SIG-M5 (cell line): ENCODE measurements around the gene TSFM.

Source experiments
- DNase-seq: peaks from one replicate; lab custom pipeline; 2025; lab: John Stamatoyannopoulos, UW

TSFM gene

DNA sequence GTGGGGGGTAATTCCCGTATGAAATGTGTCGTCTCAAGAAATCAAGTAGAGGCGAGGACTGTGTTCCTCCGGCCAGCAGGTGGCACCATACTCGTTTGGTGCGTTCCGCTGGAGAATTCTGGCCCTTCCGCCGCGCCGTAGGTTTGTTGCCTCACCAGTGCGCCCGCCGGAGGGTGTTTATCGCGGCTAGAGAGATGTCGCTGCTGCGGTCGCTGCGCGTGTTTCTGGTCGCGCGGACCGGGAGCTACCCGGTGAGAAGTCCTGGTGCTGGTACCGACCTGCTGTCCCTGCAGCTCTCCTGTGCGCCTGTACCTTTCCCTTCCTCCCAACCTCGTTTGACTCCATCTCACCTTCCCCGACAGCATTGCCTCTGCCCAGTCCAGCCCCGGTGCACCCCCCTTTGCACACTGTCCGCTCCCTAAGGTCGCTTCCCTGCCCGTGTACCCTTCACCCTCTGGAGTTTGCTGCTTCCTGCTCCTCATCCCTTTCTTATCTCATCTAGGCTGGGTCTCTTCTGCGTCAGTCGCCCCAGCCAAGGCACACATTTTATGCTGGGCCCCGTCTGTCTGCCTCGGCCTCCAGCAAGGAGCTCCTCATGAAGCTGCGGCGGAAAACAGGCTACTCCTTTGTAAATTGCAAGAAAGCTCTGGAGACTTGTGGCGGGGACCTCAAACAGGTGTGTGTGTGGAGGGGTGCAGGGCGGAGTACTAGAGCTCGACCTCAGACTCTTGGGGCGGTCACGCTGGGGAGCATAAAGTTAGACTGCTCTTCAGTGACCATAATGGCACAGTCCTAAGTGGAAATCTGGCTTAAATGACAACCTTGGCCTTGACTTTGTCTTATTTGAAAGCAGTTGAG lies at the start of gene TSFM:
TSFM (plus strand) TSS at position 180 of the 858 bp plus-strand sequence; CDS start at position 195, 15 bp downstream.
- DNase-seq, result peak; percentile 54

DNA sequence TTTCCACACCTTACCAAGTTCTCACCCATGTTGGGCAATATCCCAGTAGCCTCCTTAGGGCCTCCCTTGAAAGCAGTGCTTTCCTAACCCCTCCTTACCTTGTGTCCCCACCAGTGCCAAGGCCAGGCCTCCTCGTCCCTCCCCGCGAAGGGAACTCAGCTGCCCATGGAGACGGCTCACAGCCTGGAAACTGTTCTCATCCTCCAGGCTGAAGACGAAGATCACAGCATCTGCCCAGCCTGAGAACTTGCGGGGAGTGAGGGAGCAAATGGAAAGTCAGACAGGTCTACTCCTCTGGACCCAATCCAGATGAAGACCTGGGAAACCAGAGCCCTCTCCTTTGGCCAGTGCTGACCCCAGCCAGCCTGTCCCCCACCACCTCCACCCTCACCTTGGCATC lies 48.7 kb upstream of the TSFM start:
- DNase-seq, result no peak

DNA sequence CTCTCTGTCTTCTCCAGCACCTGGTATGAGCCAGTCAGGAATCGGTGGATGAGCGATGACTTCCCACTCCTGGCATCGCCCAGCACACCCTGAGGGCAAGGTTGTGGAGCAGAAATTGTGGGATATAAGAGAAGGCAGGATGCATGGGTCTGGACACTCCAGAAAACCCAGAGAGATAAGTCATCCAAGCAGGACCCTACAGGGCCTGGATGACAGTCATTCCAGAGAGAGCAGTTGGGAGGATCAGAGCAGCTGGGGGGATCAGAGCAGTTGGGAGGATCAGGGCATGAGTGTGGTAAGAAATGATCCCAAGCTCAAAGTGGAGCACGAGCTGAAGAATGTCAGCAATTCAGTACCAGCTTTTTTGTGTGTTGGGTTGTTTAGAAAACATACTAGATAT lies 48.0 kb upstream of the TSFM start:
- no peak for DNase-seq

DNA sequence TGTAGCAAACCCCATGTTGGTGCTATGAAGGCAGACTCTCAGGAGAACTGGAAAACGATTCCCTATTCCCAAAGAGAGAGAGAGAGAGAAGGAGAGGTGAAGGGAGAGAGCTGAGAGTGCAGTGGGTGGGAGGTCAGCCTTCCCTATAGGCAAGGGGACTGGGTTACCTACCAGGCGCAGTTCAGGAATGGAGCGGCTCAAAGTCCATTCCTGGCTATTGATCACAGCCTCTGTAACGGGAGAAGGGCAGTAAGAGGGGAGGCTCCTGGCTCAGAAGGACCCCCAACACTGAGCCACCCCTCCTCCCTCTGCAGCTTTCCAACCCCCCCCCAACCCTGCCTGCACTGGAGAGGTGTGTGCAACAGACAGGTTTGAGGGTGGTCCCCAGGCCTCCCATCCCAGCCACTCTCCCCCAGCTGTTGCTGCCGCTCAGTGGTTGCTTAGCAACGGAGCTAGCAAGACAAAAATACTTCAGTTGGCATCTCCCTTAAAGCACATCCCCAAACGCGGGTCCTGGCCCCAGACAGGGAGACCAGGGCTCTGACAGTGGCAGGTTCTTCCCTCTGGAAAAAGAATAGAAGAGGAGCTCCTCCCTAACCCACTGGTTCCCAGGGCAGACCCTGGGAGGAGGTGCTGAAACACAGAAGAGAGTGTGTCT lies 47.3 kb upstream of the TSFM start:
- DNase-seq, result no peak

DNA sequence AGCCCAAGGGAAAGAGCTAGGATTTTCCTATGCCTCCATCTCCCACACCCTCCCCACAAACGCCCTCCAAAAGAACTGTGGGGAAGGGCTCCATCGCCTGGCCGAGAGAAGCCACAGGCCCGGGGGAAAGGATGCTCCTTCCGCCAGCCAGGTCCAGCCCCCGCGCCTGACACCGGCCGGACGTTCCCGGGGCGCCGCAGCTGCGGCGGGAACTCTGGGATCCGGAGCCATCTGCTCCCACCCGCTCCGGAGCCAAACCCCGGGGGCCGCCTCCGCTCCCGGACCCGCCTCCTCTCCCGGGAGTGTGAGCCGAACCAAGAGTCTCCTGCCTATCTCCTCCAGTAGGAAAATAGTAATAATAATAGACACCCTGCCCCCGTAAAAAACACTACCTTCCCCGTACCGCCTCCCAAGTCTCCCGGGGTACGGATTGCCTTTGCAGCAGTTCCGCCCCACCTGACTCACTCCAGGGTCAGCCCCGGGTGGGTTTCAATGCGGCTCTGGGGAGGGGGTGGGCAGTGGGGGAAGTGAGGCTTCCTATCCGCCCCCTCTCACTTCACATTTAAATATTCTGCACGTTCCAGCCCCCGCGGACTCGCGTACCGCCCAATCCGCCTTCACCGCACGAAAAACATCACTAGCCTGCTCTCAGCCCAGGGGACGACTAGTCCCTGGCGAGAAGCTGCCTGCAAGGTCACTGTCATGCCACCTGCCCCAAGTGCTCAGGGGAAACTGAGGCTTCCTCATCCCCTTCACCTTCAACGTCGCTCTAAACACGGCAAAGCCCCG lies 46.4 kb upstream of the TSFM start:
- DNase-seq, result no peak

DNA sequence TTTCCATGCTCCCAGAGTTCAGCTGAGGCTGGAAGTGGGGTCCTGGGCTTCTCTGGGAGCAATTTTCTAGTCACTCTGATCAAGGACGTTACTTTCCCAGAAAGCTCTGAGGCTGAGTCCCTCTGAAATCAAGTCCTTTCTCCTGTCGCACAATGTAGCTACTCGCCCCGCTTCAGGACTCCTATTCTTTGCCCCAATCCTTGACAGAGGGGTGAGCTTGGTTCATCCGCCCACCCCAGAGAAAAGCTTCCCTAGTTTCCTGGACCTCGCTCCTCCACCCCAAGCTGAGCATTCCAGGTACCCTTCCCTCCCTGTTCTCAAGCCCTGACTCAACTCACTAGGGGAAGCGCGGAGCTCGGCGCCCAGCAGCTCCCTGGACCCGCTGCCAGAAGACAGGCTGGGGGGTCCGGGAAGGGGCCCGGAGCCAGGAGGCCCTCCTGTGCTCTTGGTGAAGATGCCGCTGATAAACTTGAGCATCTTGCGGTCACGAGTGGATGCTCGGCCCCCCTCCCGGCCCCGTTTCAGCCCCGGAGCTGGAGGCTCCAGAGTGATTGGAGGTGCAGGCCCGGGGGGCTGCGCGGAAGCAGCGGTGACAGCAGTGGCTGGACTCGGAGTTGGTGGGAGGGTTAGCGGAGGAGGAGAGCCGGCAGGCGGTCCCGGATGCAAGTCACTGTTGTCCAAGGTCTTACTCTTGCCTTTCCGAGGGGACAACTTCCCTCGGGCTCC lies 45.7 kb upstream of the TSFM start:
- DNase-seq, result no peak

DNA sequence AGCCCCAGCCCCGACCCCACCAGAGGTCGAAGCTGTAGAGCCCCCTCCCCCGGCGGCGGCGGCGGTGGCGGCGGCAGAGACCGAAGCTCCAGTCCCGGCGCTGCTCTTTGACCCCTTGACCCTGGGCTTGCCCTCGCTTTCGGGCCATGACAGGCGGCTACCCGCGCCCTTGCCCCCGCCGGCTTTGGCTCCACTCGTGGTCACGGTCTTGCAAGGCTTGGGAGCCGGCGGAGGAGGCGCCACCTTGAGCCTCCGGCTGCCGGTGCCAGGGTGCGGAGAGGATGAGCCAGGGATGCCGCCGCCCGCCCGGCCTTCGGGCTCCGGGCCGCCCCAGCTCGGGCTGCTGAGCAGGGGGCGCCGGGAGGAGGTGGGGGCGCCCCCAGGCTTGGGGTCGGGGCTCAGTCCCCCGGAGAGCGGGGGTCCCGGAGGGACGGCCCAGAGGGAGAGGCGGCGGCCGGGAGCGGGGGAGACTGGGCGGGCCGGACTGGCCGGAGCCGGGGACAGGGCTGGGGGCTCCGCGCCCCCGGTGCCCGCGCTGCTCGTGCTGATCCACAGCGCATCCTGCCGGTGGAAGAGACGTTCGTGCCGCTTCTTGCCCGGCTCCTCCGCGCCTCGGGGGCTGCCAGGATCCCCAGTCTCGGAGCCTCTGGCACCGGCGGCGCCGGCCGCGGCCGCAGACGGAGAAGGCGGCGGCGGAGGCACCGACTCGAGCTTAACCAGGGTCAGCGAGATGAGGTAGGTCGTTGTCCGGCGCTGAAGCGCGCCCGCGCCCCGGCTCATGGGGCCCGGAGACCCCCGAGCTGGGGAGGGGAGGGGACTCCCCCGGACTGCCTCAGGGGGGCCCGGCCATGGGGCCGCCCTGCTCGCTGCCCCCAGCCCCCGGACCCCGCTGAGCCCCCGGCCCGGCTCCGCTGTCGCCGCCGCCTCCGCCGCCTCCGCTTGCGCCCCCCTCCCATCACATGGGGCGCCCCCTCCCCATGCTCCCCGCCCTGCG lies 44.8 kb upstream of the TSFM start:
- DNase-seq, result no peak

DNA sequence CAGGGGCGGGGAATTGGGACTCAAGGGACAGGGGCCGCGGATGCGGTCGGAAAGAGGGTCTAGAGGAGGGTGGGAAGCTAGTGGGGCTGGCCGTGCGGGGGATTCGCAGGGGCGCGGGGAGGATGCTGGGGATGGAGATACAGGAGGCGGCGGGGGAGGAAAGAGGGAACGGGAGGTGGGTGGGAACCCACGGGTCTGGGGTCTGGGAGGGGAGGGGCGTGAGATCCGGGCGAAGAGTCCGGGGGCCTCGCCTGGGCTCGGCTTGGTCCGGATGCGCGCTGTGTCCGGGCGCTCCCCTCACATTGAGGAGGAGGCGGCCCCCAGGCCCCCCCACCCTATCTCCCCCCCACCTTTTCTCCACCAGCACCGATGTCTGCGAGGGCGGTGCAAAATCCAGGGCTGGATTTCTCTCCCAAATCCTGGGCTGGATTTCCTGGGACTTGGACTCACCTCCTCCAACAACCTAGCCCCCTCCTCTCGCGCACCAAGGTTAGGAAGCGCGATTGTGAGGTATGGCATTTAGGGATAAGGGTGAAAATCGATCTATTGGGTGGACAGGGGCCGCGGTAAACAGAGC lies 43.8 kb upstream of the TSFM start, which contains the start of gene AGAP2:
AGAP2 (minus strand) TSS at position 82 of the 577 bp plus-strand sequence. CDS start 496 bp downstream, outside the sequence.
- no peak for DNase-seq

DNA sequence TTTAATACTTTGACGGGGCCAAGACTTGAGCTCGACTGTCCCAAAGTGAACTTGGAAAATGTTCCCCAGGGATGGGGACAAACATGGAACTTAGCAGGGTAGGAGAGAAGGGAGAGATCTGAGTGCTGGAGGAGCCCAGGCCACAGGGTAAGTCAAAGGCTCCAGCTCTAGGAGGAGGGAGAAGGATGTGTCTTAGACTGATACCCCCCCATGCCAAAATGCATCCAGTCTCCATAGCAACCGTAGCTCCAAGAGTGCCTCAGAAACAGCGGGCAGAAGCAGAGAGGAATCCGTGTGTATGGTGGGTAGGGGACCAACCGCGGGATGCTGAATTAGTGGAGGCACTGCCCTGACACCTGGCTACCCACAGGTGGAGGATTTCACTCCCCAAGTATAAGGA lies 43.2 kb upstream of the TSFM start:
- DNase-seq, result no peak

DNA sequence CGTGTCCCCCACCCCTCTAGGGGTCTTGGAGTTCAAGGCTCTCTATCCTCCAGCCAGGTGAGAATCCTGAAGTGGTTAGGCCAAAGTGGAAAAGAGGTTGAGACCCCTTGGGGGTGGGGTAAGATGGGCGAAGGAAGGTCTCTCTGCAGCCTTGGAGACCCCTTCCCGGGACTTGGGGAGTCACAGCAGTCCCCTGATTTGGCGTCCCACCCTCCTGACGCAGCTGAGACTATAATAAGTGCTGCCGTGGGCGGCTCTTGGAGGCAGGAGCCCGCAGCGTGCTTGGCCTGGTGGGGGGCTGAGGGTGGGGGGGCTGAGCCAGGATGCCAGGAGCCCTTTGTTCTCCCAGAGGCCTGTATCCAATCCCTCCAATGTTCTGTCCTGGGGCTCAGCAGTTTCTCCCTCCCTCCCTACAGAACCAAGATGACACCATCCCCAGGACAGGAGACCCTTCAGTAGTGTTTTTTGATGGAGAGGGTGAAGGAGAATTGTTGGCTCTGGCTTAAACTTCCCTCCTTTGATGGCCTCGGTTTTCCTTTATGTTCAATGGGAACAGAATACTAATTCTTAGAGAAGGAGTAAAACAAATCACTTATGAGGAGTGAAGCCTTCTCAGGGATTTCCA lies 42.6 kb upstream of the TSFM start:
- DNase-seq, result no peak

DNA sequence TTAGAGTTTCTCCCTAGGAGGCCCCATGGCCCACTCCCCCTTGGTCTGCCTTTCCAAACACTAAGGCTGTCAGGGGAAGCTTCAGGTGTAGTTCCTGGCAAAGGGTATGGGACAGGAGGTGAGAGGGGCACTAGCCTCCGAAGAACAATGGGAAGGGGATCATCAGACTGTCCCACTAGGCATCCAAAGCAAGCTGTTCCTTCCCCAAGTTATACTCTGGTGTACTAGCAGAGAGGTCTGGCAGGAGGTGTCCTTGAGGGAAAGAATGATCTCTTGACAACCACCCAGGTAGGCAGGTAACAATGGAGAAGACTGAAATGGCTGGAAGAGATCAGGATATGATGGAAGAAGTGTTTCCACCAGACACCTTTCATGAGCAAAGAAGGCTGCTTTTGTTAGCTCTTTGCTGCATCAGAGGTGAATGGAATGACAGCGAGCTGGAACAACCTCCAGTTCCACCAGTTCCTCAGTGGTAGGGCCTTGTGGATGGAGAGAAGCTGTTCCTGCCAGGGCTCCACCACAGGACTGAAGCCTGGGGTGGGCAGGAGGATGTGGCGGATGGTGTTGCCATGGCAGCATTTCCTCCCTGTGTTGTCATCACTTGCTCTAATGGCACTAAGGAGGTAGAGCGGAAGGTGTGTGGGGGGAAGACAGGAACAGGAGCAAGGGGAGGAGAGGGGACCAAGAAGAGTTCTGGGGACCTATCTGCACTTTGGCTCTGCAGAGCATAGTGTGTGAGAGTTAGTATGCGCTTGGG lies 41.8 kb upstream of the TSFM start:
- peak; percentile 8 for DNase-seq

DNA sequence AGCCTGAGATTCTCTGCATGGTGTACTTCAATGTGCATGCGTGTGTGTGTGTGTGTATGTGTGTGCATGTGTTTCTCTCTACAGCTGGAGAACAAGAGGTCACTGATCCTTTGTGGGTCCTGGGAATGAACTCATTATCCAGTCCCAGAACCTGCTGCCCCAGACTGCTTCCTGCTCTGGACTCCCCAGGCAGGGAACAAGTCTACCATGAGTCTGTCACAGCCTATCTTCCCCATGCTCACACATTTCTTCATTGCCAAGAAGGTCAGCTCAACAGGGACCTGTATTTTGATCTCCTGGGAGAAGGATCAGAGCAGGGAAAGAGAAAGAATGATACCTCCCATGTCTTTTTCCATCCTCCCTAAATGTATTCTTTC lies 41.2 kb upstream of the TSFM start:
- DNase-seq, result no peak

DNA sequence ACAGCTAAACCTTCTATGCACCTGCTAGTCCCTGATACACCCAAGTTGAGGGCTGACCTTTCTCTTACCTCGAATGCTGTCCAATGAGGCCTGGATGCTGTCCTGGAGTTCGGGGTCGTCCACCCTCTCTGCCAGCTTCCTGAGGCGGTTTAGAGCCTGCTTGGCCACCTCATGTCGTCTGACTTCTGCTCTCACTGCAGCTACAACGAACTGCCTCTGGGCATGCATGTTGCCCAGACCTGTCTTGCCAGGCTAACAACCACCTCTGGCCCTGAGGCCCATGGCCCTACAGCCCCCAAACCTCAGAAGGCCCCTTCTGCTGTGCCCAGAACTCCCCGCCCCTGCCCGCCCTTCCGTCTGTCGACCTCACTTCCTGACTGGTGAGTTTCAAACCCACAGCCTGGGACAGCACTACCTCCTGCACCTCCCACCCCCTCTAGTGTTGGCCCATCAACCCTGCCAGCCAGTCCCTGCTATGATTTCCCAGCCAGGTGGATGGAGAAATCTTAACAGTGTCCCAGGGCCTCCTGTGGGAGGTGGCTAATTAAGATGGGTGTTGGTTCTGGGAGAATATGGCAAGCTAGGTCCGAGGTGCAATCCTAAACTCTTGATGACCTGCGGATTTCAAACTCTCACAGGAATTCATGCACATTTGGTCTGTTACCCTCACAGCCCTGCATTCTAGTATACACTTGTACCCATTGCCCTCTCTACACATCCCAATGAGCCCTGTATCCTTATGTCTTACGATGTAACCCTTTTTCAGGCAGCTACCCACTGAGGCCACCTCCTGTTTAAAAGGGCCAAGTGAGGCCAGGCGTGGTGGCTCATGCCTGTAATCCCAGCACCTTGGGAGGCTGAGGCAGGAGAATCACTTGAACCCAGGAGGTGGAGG lies 40.5 kb upstream of the TSFM start:
- peak; percentile 11 for DNase-seq

DNA sequence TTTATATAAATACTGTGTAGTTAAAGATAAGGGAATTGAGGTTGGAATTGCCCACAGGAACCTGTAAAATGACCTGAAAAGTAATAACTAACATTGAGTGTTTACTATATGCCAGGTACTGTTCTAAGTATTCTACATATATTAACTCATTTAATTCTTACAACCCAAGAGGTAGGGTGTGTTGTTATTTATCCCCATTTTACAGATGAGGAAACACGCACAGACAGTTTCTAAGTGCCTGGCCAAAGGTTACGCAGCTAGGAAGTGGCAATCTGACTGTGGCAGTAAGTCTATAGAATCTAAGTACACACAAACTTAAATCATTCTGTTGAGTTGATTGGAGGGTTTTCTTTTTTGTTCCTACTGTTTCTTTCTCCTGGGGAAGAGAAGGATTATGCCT lies 38.8 kb upstream of the TSFM start:
- DNase-seq, result no peak

DNA sequence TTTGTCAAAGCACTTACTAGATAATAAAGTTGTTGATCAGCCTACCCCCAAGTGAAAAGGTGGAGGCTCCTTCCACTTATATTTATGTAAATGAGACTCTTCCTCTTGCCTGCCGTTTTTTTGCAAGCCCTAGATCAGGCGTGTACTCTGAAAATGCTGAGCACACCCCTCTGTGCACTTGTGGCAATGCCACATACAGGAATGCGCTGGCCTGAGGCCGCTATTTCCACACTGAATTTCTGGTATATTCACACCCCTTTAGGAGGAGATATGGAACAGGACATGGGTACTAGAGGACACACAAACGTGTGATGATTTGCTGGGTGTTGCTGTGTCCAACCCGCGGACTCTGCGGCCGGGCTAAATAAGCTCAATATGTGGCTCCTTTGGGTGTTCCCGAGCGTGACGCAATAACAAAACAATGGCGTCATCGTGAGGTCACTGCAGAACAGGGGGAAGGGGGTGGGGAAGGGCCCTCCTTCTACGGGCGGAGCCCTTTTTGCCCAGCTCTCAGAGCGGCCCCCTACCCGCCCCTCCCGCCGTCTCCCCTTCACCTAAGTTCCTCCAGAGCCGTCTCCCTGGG lies 38.3 kb upstream of the TSFM start:
- DNase-seq, result no peak

DNA sequence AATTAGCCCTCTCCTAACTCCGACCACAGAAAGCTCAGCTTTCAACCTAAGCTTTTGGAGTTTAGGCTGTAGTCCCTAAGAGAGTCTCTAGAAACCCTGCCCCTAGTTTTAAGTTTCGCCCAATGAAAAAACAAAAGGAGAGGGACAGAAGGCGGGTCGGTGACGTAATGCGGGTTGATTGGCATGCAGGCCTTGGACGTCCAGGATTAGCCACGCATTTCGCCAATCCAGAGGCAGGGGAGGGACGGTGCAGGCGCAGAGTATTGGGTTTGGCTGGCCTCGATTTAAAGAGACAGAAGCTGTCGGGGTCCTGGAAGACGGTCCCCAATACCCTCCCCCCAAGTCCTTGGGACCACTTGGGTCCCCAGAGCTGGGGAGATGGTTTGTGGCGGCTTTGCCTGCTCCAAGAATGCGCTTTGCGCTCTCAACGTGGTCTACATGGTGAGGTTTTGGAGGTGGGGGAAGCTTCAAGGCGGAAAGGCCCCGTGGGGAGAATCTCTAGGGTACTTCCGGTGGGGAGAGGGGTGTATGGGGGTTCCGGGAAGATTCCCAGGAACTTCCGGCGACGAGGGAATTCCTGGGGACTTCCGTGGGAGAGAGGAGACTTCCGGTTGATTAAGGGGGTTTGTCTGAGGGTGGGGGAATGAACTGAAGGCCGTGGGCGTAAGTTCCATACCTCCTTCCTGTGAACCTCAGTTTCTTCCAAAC lies 37.7 kb upstream of the TSFM start, which contains the start of gene TSPAN31:
TSPAN31 (plus strand) TSS at position 263 of the 708 bp plus-strand sequence; CDS start at position 379, 116 bp downstream.
- peak; percentile 91 for DNase-seq

DNA sequence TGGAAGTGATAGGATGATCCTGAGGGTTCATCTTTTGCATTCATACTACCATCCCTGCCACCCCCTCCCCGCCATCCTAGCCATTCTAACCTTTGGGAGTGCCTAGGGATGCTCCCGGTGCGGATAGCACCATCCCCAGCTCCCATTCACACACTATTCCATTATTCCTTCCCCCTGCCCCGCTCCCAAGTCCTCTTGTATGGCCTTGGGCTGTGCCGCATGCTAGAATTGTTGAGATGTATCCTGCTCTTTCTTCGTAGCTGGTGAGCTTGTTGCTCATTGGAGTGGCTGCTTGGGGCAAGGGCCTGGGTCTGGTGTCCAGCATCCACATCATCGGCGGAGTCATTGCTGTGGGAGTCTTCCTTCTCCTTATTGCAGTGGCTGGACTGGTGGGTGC lies 37.1 kb upstream of the TSFM start:
- DNase-seq, result no peak
